Mesendoderm (in vitro differentiated cells): ENCODE measurements around the gene SWAP70.

Experiments used
- DNase-seq: peaks from one replicate; pipeline ENCODE4 v3.0.0; 2013
- H2AK5ac ChIP-seq: 2 replicates; pipeline ENCODE4 v1.6.1; 2013; ENCODE audit warnings: low read length, inconsistent platforms
- H2BK120ac ChIP-seq: 2 replicates; pipeline ENCODE4 v1.6.1; 2013; ENCODE audit warnings: low read depth, mild to moderate bottlenecking, low read length, moderate library complexity, mixed read lengths
- H2BK15ac ChIP-seq: replicated peaks from 2 replicates; pipeline ENCODE4 v1.6.1; 2013; ENCODE audit warnings: low read depth, mild to moderate bottlenecking, moderate library complexity
- H2BK5ac ChIP-seq: 2 replicates; pipeline ENCODE4 v1.6.1; 2013; ENCODE audit warnings: low read length, inconsistent platforms
- H3K18ac ChIP-seq: 2 replicates; pipeline ENCODE4 v1.6.1; 2013; ENCODE audit warnings: mild to moderate bottlenecking, low read length, mixed read lengths
- H3K23ac ChIP-seq: one replicate; pipeline ENCODE4 v1.6.1; 2013; ENCODE audit warnings: low read length
- H3K27ac ChIP-seq: 2 replicates; pipeline ENCODE4 v1.5.1; 2013; ENCODE audit warnings: low read depth, mild to moderate bottlenecking, inconsistent platforms, low read length, moderate library complexity
- H3K27me3 ChIP-seq: 2 replicates; pipeline ENCODE4 v1.6.1; 2013; ENCODE audit warnings: low read length, control low read depth, mild to moderate bottlenecking, inconsistent platforms; ENCODE audit not compliant: insufficient read depth, poor library complexity
- H3K36me3 ChIP-seq: 2 replicates; pipeline ENCODE4 v1.6.1; 2013; ENCODE audit warnings: low read length, inconsistent platforms; ENCODE audit not compliant: control insufficient read depth, insufficient read depth
- H3K4ac ChIP-seq: one replicate; pipeline ENCODE4 v1.6.1; 2013; ENCODE audit warnings: low read depth, mild to moderate bottlenecking, low read length, moderate library complexity
- H3K4me1 ChIP-seq: 2 replicates; pipeline ENCODE4 v1.6.1; 2013; ENCODE audit warnings: low read depth, low read length, inconsistent platforms; ENCODE audit not compliant: control insufficient read depth
- H3K4me2 ChIP-seq: 2 replicates; pipeline ENCODE4 v1.6.1; 2013; ENCODE audit warnings: low read length
- H3K4me3 ChIP-seq: 2 replicates; pipeline ENCODE4 v1.5.1; 2013; ENCODE audit warnings: mild to moderate bottlenecking, low read length
- H3K56ac ChIP-seq: one replicate; pipeline ENCODE4 v1.6.1; 2013; ENCODE audit warnings: low read length
- H3K79me1 ChIP-seq: 2 replicates; pipeline ENCODE4 v1.6.1; 2013; ENCODE audit warnings: low read length, inconsistent platforms
- H3K79me2 ChIP-seq: 2 replicates; pipeline ENCODE4 v1.6.1; 2013; ENCODE audit warnings: mild to moderate bottlenecking, low read length; ENCODE audit not compliant: control insufficient read depth, insufficient read depth
- H3K9ac ChIP-seq: 2 replicates; pipeline ENCODE4 v1.6.1; 2013; ENCODE audit warnings: low read length, inconsistent platforms
- H4K5ac ChIP-seq: one replicate; pipeline ENCODE4 v1.6.1; 2013; ENCODE audit warnings: low read length
- H4K8ac ChIP-seq: one replicate; pipeline ENCODE4 v1.6.1; 2013; ENCODE audit warnings: low read depth, mild to moderate bottlenecking, control low read depth, low read length, moderate library complexity
- WGBS: extraction: QIAGEN DNeasy Blood & Tissue Kit; methylation state at CpG from one replicate; pipeline ENCODE4 v1.1.7; 2013; ENCODE audit warnings: low lambda C conversion rate, missing lambda C conversion rate; ENCODE audit not compliant: insufficient coverage; ENCODE audit errors: extremely low coverage; 5-methylcytosine and 5-hydroxymethylcytosine counted together

SWAP70 gene

DNA sequence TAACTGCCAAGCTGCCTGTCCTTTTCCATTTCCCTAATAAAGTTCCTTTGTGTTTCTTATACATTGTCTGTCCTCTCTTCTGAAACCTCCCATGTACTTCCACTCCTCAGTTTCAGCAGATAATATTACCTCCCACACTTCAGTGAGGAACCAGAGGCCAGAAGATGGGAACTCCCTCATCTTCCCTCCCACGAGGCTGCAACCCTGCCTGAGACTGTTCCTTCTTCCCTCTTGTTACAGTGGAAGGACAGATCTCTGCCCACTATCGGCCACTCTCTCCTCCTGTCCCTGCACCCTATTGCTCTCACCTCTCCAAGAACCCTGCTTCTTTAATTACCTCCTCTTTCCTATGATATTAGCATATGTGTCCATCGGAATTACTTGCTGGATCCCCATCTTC, 38.1 kb upstream of the SWAP70 start:
- Histone ChIP-seq H3K23ac (no peak overlapping the region), H4K8ac (no peak overlapping the region), H3K18ac (peak overlapping the region; percentile 73), H2BK15ac (no peak overlapping the region), H3K4me3 (no peak overlapping the region), H3K27ac (no peak overlapping the region), H2BK5ac (no peak overlapping the region), H4K5ac (no peak overlapping the region), H3K27me3 (no peaks in the 10 kb centered on the region), H3K79me2 (no peaks in the 10 kb centered on the region), H3K4me1 (peaks cover 5% of the 10 kb centered on the region), H3K56ac (no peak overlapping the region), H3K4me2 (no peak overlapping the region), H3K36me3 (no peaks in the 10 kb centered on the region), H3K4ac (no peak overlapping the region), H2AK5ac (no peak overlapping the region), H2BK120ac (no peak overlapping the region), H3K79me1 (no peaks in the 10 kb centered on the region), H3K9ac (no peak overlapping the region)
- no CpG with 5 or more reads among the region's 3 CpGs for WGBS
- no peak for DNase-seq

DNA sequence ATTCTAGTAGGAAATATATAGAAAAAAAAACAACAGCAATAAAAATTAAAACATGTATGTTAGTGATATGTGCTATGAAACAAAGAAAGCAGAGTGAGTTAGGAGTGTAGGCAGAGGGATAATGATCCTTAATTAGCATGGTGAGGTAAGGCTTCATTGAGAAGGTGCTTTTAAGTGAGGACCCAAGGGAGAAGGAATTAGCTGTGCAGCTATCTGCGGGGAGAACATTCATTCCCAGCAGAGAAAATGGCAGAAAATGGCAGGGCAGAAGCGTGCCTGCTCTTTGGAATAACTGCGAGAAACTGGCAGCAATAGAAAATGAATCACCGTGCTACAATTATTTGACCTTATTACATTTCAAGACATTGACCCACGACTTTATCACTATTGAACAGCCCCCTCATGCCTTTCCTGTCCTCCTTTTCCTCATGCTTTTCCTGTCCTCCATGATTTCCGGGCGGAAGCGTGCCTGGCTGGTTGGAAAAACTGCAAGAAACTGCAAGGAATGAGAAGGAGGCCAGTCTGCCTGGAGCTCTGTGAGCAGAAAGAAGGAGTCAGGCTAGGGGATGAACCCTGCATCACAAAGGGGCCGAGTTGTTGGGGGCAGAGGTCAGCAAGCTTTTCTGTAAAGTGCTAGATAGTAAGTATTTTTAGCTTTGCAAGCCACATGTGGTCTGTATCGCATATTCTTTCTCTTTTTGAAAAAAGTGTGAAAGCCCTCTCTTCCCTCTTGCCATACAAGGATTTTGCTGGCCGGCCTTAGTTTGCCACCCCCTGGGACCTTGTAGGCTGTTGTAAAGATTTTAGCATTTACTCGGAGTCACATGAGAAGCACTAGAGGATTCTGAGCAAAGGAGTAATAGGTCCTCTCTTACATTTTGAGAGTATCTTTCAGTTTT, 37.1 kb upstream of the SWAP70 start:
- Histone ChIP-seq H2AK5ac (no peak overlapping the region), H3K27me3 (no peaks in the 10 kb centered on the region), H2BK120ac (peak overlapping the region; percentile 35), H3K23ac (no peak overlapping the region), H2BK15ac (no peak overlapping the region), H3K79me2 (no peaks in the 10 kb centered on the region), H3K4me3 (no peak overlapping the region), H3K4me2 (no peak overlapping the region), H2BK5ac (peak overlapping the region; percentile 27), H3K4me1 (peaks cover 5% of the 10 kb centered on the region), H4K5ac (no peak overlapping the region), H3K4ac (peak overlapping the region; percentile 59), H3K27ac (peak overlapping the region; percentile 84), H3K18ac (peak overlapping the region; percentile 93), H4K8ac (no peak overlapping the region), H3K36me3 (no peaks in the 10 kb centered on the region), H3K79me1 (no peaks in the 10 kb centered on the region), H3K56ac (peak overlapping the region; percentile 68), H3K9ac (peak overlapping the region; percentile 6)
- peak; percentile 80 for DNase-seq
- no CpG with 5 or more reads among the region's 12 CpGs for WGBS

DNA sequence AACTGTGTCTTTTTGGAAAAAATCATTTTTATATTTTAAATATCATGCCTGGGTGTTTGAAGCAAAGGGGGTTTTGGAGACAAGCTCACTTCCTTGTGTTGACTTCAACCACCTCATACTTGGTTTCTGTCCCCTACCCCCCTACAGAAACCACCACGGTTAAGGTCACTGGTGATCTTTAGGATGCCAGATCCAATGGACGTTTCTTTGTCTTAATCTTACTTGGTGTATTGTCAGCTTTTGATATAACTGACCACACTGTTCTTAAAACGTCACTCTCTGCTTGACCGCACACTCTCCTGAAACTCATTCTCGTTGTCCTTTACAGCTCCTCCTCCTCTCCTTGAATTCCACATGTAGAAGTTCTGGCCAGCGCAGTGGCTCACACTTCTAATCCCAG, 34.8 kb upstream of the SWAP70 start:
- no peak for DNase-seq
- no peak overlapping the region for H4K5ac ChIP-seq
- no CpG with 5 or more reads among the region's 6 CpGs for WGBS
- H2BK5ac ChIP-seq: no peak overlapping the region
- no peak overlapping the region for H2AK5ac ChIP-seq
- no peak overlapping the region for H4K8ac ChIP-seq
- H3K23ac ChIP-seq: no peak overlapping the region
- no peak overlapping the region for H3K18ac ChIP-seq
- H3K79me1 ChIP-seq: no peaks in the 10 kb centered on the region
- peaks cover 5% of the 10 kb centered on the region for H3K4me1 ChIP-seq
- no peaks in the 10 kb centered on the region for H3K27me3 ChIP-seq
- no peak overlapping the region for H3K27ac ChIP-seq
- no peak overlapping the region for H2BK15ac ChIP-seq
- H3K4me2 ChIP-seq: no peak overlapping the region
- H3K36me3 ChIP-seq: no peaks in the 10 kb centered on the region
- H3K9ac ChIP-seq: no peak overlapping the region
- no peak overlapping the region for H2BK120ac ChIP-seq
- H3K79me2 ChIP-seq: no peaks in the 10 kb centered on the region
- no peak overlapping the region for H3K4me3 ChIP-seq
- H3K4ac ChIP-seq: no peak overlapping the region
- no peak overlapping the region for H3K56ac ChIP-seq

DNA sequence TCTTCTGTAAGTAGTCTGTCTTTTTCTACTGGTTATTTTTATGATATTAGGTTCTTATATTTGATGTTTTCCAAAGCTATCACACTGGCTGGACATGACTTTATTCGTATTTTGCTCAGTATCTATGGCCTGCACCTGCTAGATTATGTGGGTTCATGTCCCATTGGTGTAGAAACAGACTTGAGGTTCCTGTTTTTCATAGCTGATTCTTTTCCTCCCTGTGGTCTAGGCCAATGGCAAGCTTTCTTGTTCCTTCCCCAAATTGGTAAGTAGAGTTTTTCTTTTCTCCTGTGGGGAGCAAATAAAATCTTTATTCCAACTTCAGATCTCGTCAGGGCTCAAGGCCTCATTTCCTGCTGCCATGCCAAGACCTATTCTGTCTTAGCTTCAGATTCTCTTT, 30.2 kb upstream of the SWAP70 start:
- Histone ChIP-seq H3K4ac (no peak overlapping the region), H3K23ac (no peak overlapping the region), H4K5ac (no peak overlapping the region), H3K18ac (no peak overlapping the region), H3K79me2 (no peaks in the 10 kb centered on the region), H3K27ac (no peak overlapping the region), H2BK15ac (no peak overlapping the region), H3K79me1 (no peaks in the 10 kb centered on the region), H3K56ac (no peak overlapping the region), H2BK5ac (no peak overlapping the region), H3K4me2 (no peak overlapping the region), H3K9ac (no peak overlapping the region), H4K8ac (no peak overlapping the region), H3K27me3 (no peaks in the 10 kb centered on the region), H3K36me3 (no peaks in the 10 kb centered on the region), H2AK5ac (no peak overlapping the region), H3K4me1 (no peaks in the 10 kb centered on the region), H3K4me3 (no peak overlapping the region), H2BK120ac (no peak overlapping the region)
- no CpG with 5 or more reads among the region's 2 CpGs for WGBS
- no peak for DNase-seq

DNA sequence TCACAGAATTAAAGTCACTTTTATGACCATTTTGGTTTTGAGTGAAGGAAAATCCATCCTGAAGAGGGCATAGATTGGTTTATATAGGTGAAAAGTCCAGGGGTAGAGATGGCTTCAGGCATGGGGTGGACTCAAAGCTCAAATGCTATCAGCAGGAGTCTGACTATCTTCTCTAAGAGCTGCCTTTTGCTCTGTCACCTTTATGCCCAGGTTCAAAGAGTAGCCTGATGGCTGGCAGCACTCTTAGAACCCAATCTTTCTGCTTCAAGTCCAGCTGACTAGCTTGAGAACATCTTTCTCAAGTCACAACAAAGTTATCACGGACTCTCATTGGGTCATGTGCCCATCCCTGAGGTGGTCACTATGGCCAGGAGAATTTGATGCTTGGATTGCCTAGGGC, 27.2 kb upstream of the SWAP70 start:
- Histone ChIP-seq H3K79me1 (no peaks in the 10 kb centered on the region), H3K9ac (no peak overlapping the region), H2AK5ac (no peak overlapping the region), H2BK120ac (no peak overlapping the region), H4K5ac (no peak overlapping the region), H3K18ac (no peak overlapping the region), H2BK5ac (no peak overlapping the region), H3K4me1 (no peaks in the 10 kb centered on the region), H3K27ac (no peak overlapping the region), H3K4me2 (no peak overlapping the region), H3K4ac (no peak overlapping the region), H3K4me3 (no peak overlapping the region), H3K79me2 (no peaks in the 10 kb centered on the region), H3K23ac (no peak overlapping the region), H3K56ac (no peak overlapping the region), H4K8ac (no peak overlapping the region), H3K36me3 (no peaks in the 10 kb centered on the region), H3K27me3 (no peaks in the 10 kb centered on the region), H2BK15ac (no peak overlapping the region)
- DNase-seq: no peak
- WGBS: no CpG with 5 or more reads among the region's 1 CpG

DNA sequence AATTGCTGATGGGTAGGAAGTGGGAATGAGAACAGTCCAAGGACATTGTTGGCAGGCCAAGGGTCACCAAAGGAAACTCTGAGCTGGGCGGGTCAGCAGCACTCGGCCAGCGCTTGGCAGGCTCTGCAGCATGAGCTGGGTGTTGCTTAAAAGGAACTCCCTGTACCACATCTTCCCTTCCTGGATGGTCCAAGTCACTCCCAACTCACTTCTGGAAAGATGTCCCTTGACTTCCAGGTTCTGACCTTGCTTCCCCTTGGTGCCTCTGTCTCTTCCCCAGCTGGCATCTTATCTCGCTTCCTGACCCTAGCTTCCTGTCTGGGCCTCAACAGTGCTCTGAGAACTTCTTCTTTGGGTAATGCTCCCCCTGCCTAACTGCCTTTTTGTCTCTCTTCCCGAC, 24.8 kb upstream of the SWAP70 start:
- Histone ChIP-seq H3K27ac (no peak overlapping the region), H3K4me3 (no peak overlapping the region), H4K5ac (no peak overlapping the region), H2BK5ac (no peak overlapping the region), H3K4me1 (no peaks in the 10 kb centered on the region), H3K23ac (no peak overlapping the region), H3K4me2 (no peak overlapping the region), H2AK5ac (no peak overlapping the region), H3K79me1 (no peaks in the 10 kb centered on the region), H3K27me3 (no peaks in the 10 kb centered on the region), H4K8ac (no peak overlapping the region), H3K79me2 (no peaks in the 10 kb centered on the region), H3K9ac (no peak overlapping the region), H3K4ac (no peak overlapping the region), H3K36me3 (no peaks in the 10 kb centered on the region), H2BK15ac (no peak overlapping the region), H2BK120ac (no peak overlapping the region), H3K18ac (no peak overlapping the region), H3K56ac (no peak overlapping the region)
- no CpG with 5 or more reads among the region's 5 CpGs for WGBS
- no peak for DNase-seq
